Femur (tissue), 1 donor: Measurements from ENCODE around the gene RETREG2.
"Not testable (repeated sequence)": the region's sequence is repeated elsewhere in the genome, so short reads cannot be mapped to it uniquely, and the experiment has no call there.

Experiments
- DNase-seq: peaks from one replicate; pipeline ENCODE4 v3.0.0-alpha.2; 2017

RETREG2 gene

DNA sequence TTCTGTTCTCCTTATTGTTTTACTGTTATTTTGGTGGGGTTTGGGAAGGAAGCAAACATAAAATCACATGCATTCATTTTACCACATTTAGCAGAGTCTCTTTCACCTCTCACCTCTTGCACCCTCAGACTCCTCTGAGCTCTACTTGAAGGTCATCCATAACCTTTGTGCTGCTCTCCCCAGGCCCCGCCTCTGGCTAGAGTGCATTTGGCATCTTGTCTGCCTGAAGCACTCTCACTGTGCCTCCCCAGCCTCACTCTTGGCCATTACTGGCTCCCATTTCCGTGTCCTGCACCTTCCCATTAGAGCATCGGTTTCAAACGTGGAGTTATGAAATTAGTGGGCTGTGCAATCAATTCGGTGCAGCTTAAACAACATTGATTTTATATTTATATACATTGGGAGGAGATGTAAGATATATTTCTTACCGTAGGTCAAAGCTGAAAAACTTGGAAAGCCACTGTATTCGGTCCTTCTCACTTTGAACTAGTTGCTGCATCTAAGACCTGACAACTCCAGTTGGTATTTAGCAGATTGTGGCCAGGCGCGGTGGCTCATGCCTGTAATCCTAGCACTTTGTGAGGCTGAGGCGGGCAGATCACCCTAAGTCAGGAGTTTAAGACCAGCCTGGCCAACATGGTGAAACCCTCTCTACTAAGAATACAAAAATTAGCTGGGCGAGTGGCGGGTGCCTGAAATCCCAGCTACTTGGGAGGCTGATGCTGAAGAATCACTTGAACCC is 21.6 kb downstream of the RETREG2 start:
- no peak for DNase-seq

DNA sequence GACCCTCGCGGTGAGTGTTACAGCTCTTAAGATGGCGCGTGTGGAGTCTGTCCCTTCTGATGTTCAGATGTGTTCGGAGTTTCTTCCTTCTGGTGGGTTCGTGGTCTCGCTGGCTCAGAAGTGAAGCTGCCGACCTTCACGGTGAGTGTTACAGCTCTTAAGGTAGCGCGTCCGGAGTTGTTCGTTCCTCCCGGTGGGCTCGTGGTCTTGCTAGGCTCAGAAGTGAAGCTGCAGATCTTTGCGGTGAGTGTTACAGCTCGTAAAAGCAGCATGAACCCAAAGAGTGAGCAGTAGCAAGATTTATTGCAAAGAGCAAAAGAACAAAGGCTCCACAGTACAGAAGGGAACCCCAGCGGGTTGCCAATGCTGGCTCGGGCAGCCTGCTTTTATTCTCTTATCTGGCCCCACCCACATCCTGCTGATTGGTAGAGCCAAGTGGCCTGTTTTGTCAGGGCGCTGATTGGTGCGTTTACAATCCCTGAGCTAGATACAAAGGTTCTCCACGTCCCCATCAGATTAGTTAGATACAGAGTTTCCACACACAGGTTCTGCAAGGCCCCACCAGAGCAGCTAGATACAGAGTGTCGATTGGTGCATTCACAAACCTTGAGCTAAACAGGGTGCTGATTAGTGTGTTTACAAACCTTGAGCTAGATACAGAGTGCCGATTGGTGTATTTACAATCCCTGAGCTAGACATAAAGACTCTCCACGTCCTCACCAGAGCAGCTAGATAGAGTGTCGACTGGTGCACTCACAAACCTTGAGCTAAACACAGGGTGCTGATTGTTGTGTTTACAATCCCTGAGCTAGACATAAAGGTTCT is 22.6 kb downstream of the RETREG2 start:
- not testable (repeated sequence) for DNase-seq

DNA sequence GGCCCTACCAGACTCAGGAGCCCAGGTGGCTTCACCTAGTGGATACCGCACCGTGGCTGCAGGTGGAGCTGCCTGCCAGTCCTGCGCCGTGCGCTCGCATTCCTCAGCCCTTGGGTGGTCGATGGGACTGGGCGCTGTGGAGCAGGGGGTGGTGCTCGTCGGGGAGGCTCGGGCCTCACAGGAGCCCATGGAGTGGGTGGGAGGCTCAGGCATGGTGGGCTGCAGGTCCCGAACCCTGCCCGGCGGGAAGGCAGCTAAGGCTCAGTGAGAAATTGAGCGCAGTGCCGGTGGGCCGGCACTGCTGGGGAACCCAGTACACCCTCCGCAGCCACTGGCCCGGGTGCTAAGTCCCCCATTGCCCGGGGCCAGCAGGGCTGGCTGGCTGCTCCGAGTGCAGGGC is 23.3 kb downstream of the RETREG2 start:
- not testable (repeated sequence) for DNase-seq

DNA sequence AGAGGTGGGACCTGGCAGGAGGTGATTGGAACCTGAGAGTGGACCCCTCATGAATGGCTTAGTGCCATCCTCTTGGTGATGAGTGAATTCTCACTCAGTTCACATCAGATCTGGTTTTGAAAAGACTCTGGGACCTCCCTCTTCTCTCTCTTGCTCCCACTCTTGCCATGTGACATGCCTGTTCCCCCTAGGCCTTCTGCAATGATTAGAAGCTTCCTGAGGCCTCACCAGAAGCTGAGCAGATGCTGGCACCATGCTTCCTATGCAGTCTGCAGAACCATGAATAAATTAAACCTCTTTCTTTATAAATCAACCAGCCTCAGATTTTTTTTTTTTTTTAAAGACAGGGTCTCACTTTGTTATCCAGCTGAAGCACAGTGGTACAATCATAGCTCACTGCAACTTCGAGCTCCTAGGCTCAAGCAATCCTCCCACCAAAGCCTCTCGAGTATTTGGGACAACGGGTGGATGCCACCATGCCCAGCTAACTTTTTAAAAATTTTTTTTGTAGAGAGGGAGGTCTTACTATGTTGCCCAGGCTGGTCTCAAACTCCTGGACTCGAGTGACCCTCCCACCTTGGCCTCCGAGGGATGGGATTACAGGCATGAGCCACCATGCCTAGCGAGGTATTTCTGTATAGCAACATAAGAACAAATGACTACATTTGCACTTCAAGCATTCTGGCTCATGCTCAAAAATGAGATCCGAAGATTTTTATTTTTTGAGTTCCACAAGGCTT is 26.5 kb downstream of the RETREG2 start:
- no peak for DNase-seq

DNA sequence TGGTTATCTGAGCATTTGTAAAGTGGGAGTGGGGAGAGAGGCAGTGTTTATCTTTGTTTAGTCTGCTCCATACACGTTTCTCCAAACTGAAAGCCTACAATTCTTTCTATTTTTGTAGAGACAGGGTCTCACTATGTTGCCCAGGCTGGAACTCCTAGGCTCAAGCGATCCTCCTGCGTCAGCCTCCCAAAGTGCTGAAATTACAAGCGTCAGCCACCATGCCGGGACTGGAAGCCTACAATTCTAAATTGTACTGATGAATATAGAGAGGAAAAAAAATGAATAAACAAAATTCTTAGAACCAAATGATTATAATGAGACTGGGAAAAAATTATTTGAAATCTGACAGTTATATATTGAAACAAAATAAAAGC is 27.1 kb downstream of the RETREG2 start:
- no peak for DNase-seq

DNA sequence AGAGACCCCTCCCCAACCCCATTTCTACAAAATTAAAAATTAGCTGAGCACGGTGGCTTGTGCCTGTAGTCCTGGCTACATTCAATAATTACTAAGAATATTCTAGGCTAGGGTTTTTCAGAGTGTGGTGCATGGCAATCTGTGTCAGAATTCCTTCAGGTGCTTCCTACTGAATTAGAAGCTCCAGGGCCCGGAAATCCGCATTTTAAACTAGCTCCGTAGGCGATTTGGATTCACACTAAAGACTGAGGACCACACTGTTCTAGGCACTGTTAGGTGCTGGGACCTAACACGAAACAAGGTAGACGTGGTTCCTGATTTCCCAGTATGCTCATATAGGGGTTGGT is 27.9 kb downstream of the RETREG2 start:
- DNase-seq: no peak

DNA sequence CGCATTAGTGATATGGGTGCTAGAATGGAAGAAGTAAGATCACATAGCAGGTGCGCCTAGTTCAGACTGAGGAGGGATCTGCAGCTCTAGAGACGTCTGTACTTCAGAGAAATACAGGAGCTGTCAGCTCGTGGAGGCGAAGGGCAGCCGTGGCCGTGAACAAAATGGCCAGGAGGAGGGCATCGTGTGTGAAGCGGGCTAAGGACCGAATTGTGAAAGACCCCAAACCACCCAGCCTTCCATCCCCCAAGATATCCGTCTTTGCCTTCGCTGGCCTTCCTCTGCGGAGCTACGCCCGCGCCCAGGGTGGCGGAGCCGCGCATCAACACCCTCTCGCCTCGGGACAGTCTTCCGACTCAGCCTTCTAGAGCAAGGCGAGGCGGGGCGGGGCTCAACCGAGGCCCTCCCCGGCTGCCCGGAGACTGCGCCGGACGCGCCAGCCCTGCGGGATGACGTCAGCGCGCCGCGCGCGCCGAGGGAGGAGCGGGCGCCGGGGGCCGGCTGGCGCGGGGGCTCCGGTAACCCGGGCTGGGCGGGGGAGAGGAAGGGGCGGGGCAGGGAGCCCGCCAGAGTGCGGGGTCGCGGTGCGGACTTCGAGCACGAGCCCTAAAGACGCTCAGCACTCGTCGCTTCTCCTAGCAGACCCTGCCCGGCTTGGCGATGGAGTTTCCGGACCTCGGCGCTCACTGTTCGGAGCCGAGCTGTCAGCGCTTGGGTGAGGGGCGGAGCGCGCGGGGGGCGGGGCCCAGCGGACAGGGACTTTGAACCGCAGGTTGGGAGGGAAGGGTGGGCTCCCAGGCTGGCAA is 28.5 kb downstream of the RETREG2 start, which contains the start of gene ZFAND2B:
Gene ZFAND2B, plus strand, starts transcription at position 455 of the 806 bp plus-strand sequence. Its CDS starts 206 bp downstream, at position 661.
- DNase-seq: peak; percentile 96

DNA sequence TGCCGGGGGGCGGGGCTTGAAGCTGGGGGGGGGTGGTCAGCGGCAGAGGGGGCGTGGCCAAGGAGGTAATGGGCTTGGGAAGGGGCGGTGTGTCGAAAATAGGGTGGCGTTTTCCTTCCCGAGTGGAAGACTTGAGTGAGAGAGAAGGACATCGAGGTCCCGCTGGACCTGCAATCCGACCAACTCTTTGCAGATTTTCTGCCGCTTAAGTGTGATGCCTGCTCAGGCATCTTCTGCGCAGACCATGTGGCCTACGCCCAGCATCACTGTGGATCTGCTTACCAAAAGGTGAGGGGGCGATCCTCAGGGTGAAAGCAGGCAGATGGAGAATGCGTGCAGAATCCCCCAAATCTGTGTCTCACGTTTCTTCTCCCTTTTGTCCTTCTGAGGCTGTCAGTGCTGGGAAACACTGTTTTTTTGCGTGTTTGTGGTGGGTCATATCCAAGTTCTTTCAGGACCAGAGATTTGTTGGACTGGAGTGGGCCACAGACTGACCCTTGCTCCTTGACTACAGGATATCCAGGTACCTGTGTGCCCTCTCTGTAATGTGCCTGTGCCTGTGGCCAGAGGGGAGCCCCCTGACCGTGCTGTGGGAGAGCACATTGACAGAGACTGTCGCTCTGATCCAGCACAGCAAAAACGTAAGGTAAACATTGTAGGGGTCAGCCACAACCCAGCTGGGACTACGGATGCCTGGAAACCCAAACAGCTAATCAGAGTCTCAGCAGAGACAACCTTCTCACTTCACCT is 29.2 kb downstream of the RETREG2 start:
- DNase-seq: no peak

DNA sequence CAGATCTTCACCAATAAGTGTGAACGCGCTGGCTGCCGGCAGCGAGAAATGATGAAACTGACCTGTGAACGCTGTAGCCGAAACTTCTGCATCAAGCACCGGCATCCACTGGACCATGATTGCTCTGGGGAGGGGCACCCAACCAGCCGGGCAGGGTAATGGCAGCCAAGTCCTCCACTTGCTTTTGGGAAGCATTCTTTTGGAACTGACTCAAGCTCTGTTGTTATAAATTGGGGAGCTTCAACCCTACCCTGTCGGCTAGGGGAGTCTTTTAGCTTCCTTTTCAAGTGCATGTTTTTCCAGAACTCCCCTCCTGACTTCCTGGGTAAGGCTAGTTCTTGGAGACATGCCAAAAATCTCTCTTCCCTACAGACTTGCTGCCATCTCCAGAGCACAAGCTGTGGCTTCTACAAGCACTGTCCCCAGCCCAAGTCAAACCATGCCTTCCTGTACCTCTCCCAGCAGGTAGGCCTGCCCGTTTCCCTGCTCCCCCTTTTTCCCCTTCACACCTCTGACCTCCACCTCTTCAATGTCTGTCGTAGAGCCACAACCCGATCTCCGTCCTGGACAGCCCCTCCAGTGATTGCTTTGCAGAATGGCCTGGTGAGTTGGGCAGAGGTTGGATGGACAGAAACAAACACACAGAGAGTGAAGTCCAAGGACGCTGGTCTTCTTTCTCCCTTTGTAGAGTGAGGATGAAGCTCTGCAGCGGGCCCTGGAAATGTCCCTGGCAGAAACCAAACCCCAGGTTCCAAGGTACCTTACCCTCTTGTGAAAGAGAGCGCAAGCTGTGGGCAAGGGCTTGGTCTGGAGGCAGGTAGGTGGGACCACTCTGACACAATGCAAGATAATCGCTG is 30.0 kb downstream of the RETREG2 start:
- DNase-seq: peak; percentile 22

DNA sequence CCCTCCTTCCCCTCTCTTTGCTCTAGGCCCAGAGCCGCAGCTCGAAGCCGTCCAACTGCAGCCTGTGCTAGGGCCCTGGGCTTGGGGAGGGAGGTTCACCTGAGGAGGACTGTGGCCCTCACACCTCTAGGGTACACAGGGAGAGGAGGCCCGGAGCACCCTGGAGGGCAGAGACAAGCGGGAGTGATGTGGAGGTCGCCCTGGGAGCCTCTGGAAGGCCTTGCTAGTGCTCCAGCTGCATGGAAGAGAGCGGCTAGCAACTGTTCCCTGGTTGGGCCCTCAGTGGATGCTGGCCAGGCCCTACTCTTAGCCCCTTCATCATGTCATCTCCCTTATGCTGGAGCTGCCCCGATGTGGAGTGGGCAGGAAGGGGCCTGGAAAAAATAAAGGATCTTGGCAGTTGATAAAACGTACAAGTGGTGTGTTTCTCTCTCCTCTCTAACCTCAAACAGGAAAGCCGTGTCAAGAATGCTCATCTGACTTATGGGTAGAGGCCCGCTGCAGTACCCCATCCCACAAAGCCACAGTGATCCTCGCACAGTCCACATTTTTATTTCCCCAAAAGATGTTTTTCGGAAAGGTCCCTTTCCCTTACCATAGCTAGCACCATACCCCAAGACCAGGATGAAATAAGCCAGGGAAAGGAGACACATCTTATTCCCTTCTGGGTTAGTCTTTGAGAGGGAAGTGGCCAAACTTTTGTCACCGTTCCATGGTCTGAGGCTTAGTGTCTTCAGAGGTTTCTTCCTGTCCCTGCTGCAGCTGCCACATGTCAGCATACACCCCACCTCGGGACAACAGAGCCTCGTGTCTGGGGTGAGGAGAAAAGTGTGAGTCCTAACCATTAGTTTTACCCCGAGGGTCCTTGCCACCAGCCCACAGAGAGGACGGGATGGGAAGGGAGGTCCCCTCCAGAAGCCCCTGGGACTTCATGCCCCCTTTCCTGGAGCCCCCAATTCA is 31.4 kb downstream of the RETREG2 start:
- DNase-seq: peak; percentile 18

DNA sequence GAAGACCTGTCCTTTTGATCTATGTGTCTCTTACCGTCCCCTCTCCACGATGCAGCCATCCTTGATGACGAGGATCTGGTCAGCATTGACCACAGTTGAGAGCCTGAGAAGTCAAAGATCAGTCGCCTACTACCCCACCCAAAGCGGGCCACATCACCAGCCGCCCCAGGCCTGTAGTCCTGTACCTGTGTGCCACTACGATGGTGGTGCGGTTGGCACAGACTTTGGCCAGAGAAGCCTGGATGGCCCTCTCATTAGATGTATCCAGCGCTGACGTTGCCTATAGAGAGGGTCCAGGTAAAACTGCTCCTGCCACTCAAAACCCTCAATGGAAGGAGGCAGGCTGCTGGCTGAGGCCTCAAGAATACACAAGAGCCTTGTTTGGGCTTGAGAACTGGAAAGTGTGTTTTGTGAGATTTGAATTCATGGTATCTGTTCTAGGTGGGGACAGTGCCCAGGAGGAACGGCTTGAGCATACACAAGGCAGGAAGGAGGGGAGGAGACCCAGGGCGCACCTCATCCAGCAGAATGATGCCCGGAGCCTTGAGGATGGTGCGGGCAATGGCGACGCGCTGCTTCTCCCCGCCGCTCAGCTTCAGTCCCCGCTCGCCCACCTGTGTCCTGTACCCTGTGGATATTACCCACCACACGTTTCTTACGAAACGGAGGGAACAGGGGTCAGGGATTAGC is 32.3 kb downstream of the RETREG2 start:
- DNase-seq: peak; percentile 19

DNA sequence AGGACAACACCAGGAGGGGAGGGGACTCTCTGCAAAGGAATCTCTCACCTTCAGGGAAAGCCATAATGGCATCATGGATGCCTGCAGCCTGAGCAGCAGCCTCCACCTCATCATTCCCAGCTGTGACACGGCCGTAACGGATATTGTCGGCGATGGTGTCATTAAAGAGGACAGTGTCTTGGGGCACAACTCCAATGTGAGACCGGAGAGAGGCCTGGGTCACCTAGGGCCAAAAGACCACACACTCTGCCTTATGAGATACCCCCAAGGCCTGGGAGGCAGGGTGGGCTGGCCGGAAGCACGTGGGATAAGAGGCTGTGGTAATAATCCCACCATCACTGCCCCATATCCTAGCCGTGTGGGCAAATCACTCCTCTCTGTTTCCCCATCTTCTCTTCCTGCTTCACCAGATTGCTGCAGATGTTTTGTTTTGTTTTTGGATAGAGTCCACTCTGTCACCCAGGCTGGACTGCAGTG is 32.8 kb downstream of the RETREG2 start:
- no peak for DNase-seq

DNA sequence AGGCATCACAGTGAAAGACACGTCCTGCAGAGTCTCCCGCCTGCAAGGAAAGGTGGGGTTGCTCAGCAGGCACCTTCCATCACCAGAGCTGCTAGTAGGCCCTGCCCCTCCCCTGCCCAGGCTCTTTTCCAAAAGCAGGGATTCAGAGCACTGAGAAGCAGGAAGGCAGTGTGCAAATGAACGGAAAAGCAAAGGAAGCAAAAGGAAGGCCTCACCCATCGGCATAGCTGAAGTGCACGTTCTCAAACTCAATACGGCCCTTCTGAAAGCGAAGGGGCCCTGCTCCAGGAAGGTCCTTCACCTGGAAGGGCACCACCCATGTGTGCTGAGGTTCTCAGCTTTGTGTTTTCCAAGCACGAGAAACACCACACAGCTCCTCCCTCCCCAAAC is 34.9 kb downstream of the RETREG2 start:
- DNase-seq: no peak

DNA sequence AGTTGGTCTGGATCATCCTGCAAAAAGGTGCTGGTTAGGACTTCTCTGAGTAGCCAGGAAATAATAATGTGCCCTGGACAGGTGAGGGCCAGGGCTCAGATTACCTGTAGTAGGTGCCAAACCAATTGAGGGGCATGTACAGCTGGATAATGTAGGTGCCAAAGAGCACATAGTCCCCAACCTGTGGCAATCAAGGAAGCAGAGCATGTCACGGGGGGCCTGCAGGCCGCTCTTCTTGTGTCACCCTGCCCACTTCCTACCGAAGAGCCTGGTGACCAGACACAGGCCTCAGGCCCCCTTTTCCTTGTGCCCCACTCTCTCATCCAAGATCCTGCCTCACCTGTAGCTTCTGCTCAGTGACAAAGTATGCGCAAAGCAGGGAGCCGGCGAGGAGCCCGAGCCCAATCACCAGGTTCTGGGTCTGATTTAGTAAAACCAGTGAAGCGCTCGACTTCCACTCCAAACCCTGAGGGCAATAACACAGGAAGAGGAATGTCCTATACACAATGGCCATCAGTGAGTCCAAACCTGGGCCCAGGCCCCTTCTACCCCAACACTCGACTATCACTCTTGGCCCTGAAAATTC is 35.5 kb downstream of the RETREG2 start:
- no peak for DNase-seq

DNA sequence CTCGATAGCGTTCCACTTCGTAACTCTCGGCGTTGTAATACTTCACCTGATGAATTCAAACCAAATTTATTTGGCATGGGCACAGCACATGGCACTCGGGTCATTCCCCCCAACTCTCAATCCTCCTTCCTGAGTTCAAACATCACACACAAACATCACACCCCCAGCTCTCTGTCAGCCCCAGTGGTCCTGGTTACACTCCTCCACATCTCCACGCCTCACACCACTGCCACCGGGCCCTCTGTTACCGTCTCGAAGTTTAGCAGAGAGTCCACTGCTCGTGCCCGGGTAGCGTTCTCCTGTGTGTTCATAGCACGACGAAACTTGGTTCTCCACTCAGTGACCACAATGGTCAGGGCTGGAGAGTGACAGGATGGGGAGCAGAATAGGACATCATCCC is 36.1 kb downstream of the RETREG2 start:
- no peak for DNase-seq

DNA sequence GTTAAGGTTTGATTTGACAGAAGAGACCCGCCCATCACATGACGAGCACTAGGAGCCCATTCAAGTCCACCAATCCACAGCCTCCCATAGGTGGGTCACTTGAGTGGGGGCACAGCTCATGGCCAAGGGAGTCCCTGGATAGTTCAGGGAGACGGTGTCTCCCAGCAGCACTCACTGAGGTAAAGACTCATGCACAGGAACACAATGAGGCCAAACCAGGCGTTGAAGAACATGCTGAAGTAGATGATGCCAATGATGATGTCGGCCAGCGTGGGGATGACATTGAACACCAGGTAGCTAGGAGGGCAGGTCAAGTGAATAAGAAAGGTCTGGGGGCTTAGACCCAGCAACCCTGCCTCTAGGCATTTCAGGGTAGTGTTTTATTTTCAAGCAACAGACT is 36.7 kb downstream of the RETREG2 start:
- DNase-seq: no peak

DNA sequence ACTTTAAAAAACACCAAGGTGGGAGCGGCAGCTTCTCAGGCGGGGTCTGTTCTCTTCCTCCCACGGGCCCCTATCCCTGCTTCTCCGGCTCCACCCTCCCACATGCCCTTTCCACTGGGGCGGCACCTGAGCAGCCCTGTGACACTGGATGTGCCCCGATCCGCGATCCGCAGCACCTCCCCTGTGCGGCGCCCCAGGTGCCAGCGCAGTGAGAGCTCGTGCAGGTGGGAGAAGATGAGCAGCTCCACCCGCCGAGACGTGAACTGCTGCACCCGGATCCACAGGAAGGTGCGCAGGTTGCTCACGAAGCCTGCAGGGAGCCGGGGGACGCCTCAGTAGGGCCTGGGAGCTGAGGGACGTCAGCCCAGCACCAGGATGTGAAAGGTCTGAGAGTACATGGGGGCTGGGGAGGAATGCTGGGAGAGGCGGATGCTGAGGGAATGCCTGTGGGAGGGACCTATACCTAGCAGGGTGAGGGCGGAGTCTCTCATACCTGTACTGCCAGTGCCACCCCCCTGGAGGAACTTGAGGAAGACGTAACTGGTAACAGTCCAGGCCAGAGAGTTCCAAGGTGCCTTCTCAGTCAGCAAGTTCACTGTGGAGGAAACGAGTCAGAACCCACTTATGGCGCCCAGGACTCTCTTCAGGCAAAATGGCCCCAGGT is 37.9 kb downstream of the RETREG2 start:
- no peak for DNase-seq

DNA sequence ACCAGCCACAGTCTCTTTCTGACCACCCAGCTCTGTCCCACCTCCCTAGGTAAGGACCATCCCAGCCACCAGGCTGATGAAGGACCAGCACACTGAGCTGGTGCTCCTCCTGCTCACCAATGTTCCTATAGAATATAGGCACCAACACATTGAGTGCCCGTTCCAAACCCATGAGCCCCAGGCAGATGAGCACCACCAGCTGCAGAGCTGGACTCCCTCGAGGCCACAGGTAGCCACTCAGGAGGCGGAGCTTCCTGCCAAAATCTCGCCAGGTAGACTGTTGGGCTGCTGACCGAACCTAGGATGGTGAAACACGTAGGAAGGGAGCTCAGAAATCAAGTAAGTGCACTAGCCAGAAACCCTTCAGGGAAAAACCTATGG is 38.5 kb downstream of the RETREG2 start:
- no peak for DNase-seq
